K562 (cell line): Measurements from ENCODE around the gene ZNF565. TPM values are rescaled to one million over a fixed set of nuclear protein-coding genes. Genes with fewer than 3 reads are reported as not detected.
A peak's percentile ranks its signal among the peaks of the same experiment; 100 is the strongest.

Experiments
- ETV1 ChIP-seq: fragments of 450-650 bp; conservative IDR thresholded peaks from 2 replicates; pipeline ENCODE4 v1.6.1; 2016; ENCODE audit warnings: missing genetic modification characterization, control low read depth, low read depth, missing compliant biosample characterization
- ZNF316 ChIP-seq: fragments of 450-650 bp; IDR thresholded peaks from 2 replicates; pipeline ENCODE4 v1.6.1; 2016
- polyA plus RNA-seq, 8 experiments: library from polyadenylated mRNA; depleted of rRNA in 4 of 8; stranded (reverse) in 5 of 8; unstranded in 3 of 8; fragments of >200 nt; fragmentation: Nextera tagmentation in 2 of 8; fragmentation: Illumina TruSeq in 1 of 8; extraction: Ambion mirVana in 2 of 8; extraction: Trizol in 1 of 8; gene quantifications; 2 replicates each; pipeline versions ENCODE4 v1.2.1 to v1.2.3, GENCODE V29; 2011 to 2014; ENCODE audit warnings: inconsistent platforms in 1 of 8, missing spikeins in 1 of 8
- total RNA-seq, 7 experiments: library from RNA; depleted of rRNA in 6 of 7; stranded (reverse); fragments of >200 nt in 6 of 7; fragmentation: Illumina TruSeq in 2 of 7; extraction: Trizol in 2 of 7; gene quantifications; 2 replicates each; pipeline versions ENCODE4 v1.2.1 to v1.2.3, GENCODE V29; 2011 to 2021; ENCODE audit warnings: low replicate concordance in 1 of 7
- TF ChIP-seq, protein P1 (sequence below): sonication (generic); formaldehyde crosslinking; IDR thresholded peaks from 2 replicates; pipeline ENCODE4 v1.8.0; 2022; ENCODE audit warnings: missing genetic modification reagents, mild to moderate bottlenecking, borderline replicate concordance
- TF ChIP-seq, protein P2 (sequence below): fragments of 450-650 bp; IDR thresholded peaks from 2 replicates; pipeline ENCODE4 v1.6.1; 2017; ENCODE audit warnings: antibody characterized with exemption
- TF ChIP-seq, protein P3 (sequence below): fragments of 450-650 bp; IDR thresholded peaks from 2 replicates; pipeline ENCODE4 v1.6.1; 2018; ENCODE audit not compliant: partially characterized antibody
- TF ChIP-seq, protein P4 (sequence below), 2 experiments: fragments of 450-650 bp; IDR thresholded peaks; 2 replicates each; pipeline ENCODE4 v1.6.1; 2016; ENCODE audit warnings: mild to moderate bottlenecking in 2 of 2, borderline replicate concordance in 1 of 2, low read depth in 1 of 2, moderate library complexity in 1 of 2

ZNF565 gene
- total and polyA plus RNA-seq, 9 of the 15 experiments (the other 6 are each of a cell fraction or from before 2014, with no cell fraction given): 1.3 to 3.2 (median 2.6) TPM

DNA sequence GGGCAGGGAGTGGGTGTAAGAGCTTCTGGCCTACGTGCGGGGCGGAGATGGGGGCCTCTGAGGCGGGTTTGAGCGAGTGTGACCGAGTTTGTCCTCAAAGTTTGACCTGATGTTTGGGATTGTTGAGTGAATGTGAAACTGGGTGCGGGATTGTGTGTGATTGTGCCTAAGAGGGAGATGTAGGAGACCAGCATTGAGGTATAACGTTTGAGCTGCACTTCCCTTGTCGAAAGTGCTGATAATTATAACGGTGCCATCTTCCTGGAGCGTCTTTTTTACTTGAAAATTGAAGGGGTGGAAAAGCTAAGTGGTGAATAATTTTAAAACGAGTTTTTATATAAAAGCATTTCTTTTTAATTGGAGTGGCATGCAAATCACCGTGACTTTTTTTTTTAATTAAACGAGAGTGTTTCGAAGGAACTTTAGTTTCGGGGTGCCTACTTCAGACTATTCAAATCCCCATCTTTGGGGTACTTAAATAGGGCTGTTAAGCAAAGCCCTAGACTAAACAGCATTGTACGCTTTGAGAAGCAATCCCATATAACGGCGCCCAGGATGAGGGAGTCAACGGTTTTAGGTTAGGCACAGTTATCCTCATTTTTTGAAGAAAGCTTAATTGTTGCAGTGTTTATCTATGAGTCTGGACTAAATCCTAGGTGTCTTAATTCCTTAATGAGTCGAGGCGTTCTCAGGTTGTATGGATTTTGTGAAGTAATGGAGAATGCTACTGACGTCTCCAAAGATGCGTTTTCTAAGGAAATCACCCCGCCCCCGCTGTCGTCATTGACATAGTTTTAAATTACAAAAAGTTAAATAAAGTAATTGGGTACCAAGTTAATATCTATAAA, 1.0 kb upstream of the ZNF565 start (continued):
- TF ChIP-seq, protein P1, sequence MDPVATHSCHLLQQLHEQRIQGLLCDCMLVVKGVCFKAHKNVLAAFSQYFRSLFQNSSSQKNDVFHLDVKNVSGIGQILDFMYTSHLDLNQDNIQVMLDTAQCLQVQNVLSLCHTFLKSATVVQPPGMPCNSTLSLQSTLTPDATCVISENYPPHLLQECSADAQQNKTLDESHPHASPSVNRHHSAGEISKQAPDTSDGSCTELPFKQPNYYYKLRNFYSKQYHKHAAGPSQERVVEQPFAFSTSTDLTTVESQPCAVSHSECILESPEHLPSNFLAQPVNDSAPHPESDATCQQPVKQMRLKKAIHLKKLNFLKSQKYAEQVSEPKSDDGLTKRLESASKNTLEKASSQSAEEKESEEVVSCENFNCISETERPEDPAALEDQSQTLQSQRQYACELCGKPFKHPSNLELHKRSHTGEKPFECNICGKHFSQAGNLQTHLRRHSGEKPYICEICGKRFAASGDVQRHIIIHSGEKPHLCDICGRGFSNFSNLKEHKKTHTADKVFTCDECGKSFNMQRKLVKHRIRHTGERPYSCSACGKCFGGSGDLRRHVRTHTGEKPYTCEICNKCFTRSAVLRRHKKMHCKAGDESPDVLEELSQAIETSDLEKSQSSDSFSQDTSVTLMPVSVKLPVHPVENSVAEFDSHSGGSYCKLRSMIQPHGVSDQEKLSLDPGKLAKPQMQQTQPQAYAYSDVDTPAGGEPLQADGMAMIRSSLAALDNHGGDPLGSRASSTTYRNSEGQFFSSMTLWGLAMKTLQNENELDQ: no peak
- TF ChIP-seq, protein P2, sequence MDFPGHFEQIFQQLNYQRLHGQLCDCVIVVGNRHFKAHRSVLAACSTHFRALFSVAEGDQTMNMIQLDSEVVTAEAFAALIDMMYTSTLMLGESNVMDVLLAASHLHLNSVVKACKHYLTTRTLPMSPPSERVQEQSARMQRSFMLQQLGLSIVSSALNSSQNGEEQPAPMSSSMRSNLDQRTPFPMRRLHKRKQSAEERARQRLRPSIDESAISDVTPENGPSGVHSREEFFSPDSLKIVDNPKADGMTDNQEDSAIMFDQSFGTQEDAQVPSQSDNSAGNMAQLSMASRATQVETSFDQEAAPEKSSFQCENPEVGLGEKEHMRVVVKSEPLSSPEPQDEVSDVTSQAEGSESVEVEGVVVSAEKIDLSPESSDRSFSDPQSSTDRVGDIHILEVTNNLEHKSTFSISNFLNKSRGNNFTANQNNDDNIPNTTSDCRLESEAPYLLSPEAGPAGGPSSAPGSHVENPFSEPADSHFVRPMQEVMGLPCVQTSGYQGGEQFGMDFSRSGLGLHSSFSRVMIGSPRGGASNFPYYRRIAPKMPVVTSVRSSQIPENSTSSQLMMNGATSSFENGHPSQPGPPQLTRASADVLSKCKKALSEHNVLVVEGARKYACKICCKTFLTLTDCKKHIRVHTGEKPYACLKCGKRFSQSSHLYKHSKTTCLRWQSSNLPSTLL: no peak
- TF ChIP-seq ETV1 (no peak), ZNF316 (peak; percentile 60)
- TF ChIP-seq, protein P3, sequence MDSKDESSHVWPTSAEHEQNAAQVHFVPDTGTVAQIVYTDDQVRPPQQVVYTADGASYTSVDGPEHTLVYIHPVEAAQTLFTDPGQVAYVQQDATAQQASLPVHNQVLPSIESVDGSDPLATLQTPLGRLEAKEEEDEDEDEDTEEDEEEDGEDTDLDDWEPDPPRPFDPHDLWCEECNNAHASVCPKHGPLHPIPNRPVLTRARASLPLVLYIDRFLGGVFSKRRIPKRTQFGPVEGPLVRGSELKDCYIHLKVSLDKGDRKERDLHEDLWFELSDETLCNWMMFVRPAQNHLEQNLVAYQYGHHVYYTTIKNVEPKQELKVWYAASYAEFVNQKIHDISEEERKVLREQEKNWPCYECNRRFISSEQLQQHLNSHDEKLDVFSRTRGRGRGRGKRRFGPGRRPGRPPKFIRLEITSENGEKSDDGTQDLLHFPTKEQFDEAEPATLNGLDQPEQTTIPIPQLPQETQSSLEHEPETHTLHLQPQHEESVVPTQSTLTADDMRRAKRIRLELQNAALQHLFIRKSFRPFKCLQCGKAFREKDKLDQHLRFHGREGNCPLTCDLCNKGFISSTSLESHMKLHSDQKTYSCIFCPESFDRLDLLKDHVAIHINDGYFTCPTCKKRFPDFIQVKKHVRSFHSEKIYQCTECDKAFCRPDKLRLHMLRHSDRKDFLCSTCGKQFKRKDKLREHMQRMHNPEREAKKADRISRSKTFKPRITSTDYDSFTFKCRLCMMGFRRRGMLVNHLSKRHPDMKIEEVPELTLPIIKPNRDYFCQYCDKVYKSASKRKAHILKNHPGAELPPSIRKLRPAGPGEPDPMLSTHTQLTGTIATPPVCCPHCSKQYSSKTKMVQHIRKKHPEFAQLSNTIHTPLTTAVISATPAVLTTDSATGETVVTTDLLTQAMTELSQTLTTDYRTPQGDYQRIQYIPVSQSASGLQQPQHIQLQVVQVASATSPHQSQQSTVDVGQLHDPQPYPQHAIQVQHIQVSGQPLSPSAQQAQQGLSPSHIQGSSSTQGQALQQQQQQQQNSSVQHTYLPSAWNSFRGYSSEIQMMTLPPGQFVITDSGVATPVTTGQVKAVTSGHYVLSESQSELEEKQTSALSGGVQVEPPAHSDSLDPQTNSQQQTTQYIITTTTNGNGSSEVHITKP: peak; percentile 89
- TF ChIP-seq, protein P4, sequence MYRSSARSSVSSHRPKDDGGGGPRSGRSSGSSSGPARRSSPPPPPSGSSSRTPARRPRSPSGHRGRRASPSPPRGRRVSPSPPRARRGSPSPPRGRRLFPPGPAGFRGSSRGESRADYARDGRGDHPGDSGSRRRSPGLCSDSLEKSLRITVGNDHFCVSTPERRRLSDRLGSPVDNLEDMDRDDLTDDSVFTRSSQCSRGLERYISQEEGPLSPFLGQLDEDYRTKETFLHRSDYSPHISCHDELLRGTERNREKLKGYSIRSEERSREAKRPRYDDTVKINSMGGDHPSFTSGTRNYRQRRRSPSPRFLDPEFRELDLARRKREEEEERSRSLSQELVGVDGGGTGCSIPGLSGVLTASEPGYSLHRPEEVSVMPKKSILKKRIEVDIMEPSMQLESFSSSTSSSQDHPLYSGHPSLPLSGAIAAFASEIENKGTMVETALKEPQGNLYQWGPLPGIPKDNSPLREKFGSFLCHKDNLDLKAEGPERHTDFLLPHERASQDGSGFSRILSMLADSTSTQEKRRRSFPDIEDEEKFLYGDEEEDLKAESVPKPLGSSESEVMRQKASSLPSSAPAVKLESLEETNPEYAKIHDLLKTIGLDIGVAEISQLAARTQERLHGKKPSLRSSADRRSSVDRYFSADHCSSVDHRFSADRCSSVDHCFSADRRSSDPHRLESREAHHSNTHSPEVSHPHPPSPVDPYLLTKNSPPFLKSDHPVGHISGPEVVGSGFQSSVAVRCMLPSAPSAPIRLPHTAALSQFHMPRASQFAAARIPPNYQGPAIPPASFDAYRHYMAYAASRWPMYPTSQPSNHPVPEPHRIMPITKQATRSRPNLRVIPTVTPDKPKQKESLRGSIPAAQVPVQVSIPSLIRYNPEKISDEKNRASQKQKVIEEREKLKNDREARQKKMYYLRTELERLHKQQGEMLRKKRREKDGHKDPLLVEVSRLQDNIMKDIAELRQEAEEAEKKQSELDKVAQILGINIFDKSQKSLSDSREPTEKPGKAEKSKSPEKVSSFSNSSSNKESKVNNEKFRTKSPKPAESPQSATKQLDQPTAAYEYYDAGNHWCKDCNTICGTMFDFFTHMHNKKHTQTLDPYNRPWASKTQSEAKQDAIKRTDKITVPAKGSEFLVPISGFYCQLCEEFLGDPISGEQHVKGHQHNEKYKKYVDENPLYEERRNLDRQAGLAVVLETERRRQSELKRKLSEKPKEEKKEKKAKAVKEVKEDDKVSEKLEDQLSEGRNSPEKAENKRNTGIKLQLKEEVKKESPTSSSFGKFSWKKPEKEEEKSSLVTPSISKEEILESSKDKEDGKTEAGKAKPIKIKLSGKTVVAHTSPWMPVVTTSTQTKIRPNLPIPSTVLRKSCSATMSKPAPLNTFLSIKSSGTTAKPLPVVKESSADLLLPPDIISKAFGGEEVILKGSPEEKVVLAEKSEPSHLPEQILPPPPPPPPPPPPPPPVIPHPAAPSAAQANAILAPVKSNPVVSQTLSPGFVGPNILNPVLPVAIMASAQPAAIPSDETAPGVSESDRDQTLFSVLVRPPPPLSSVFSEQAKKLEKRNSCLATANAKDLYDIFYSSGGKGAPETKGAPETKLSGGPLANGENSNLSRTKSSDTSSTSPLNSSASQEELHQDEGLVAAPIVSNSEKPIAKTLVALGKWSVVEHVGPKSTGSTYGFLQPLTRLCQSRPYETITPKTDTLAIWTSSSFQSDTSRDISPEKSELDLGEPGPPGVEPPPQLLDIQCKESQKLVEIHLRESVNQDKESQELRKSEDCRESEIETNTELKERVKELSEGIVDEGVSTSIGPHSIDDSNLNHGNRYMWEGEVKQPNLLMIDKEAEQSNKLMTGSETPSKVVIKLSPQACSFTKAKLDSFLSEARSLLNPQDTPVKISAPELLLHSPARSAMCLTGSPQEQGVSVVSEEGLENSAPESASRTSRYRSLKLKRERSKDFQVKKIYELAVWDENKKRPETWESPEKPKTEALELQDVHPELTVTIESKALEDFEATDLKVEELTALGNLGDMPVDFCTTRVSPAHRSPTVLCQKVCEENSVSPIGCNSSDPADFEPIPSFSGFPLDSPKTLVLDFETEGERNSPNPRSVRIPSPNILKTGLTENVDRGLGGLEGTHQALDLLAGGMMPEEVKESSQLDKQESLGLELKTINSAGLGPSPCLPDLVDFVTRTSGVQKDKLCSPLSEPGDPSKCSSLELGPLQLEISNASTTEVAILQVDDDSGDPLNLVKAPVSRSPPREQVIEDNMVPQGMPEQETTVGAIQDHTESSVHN (IDR thresholded peaks at IDR 0.05; ENCODE audit: borderline replicate concordance in 1 of 2, low read depth in 1 of 2): 0 out of 4 replicates have a peak, but pooled peaks of 1 of the 2 experiments have one; percentile 26
